HepG2 (cell line): ENCODE data around the gene EXOSC6. TPM values are rescaled to one million over a fixed set of nuclear protein-coding genes. Genes with fewer than 3 reads are reported as not detected.
A peak's percentile ranks its signal among the peaks of the same experiment; 100 is the strongest.

Experiments used
- BRD4 ChIP-seq: sonication (generic); formaldehyde crosslinking; IDR thresholded peaks from 2 replicates; pipeline ENCODE4 v1.4.0; 2020; ENCODE audit warnings: missing genetic modification reagents
- CBX2 ChIP-seq, 2 experiments: fragments of 200-600 bp in 1 of 2; sonication (generic); formaldehyde crosslinking in 1 of 2; IDR thresholded peaks; 2 replicates each; pipeline versions ENCODE4 v1.7.0 to v1.8.1; 2018 to 2022; ENCODE audit warnings: low read depth in 2 of 2, low read length in 1 of 2, mild to moderate bottlenecking in 1 of 2, missing genetic modification reagents in 1 of 2
- CERS6 ChIP-seq: sonication (generic); formaldehyde crosslinking; IDR thresholded peaks from 2 replicates; pipeline ENCODE4 v1.5.0; 2020; ENCODE audit warnings: missing genetic modification reagents
- CREB1 ChIP-seq, 2 experiments: fragments of 450-650 bp in 1 of 2; IDR thresholded peaks; 2 replicates each; pipeline ENCODE4 v1.6.1; 2016 to 2017; ENCODE audit warnings: control low read depth in 1 of 2, mild to moderate bottlenecking in 1 of 2, missing compliant biosample characterization in 1 of 2, missing genetic modification characterization in 1 of 2
- E2F5 ChIP-seq: sonication (generic); formaldehyde crosslinking; conservative IDR thresholded peaks from 2 replicates; pipeline ENCODE4 v1.4.0; 2020; ENCODE audit warnings: missing genetic modification reagents
- HHEX ChIP-seq: IDR thresholded peaks from 2 replicates; pipeline ENCODE4 v1.6.1; 2016; ENCODE audit warnings: control low read depth
- HOXD1 ChIP-seq: sonication (generic); formaldehyde crosslinking; IDR thresholded peaks from 2 replicates; pipeline ENCODE4 v1.5.0; 2020; ENCODE audit warnings: missing genetic modification reagents
- KDM5B ChIP-seq: sonication (generic); formaldehyde crosslinking; IDR thresholded peaks from 2 replicates; pipeline ENCODE4 v1.4.0; 2020; ENCODE audit warnings: missing genetic modification reagents, mild to moderate bottlenecking, borderline replicate concordance
- MIER2 ChIP-seq: IDR thresholded peaks from 2 replicates; pipeline ENCODE4 v1.6.1; 2016; ENCODE audit warnings: missing biosample characterization, missing genetic modification reagents
- NFKBIZ ChIP-seq: IDR thresholded peaks from 2 replicates; pipeline ENCODE4 v1.6.1; 2018; ENCODE audit warnings: missing genetic modification reagents, missing compliant biosample characterization
- PRDM10 ChIP-seq: sonication (generic); formaldehyde crosslinking; IDR thresholded peaks from 2 replicates; pipeline ENCODE4 v1.4.0; 2020; ENCODE audit warnings: low read depth, missing genetic modification reagents
- TARDBP ChIP-seq: sonication (generic); formaldehyde crosslinking; IDR thresholded peaks from 2 replicates; pipeline ENCODE4 v1.8.0; 2022; ENCODE audit warnings: mild to moderate bottlenecking, missing genetic modification reagents
- ZBTB2 ChIP-seq: sonication (generic); formaldehyde crosslinking; IDR thresholded peaks from 2 replicates; pipeline ENCODE4 v1.8.0; 2022; ENCODE audit warnings: low read depth, missing genetic modification reagents
- ZMYM4 ChIP-seq: sonication (generic); formaldehyde crosslinking; IDR thresholded peaks from 2 replicates; pipeline ENCODE4 v1.8.1; 2023; ENCODE audit warnings: mild to moderate bottlenecking, missing genetic modification reagents
- ZNF44 ChIP-seq: sonication (generic); formaldehyde crosslinking; IDR thresholded peaks from 2 replicates; pipeline ENCODE4 v1.5.1; 2020; ENCODE audit warnings: mild to moderate bottlenecking, missing genetic modification reagents
- ZNF451 ChIP-seq: sonication (generic); formaldehyde crosslinking; IDR thresholded peaks from 2 replicates; pipeline ENCODE4 v1.5.0; 2020; ENCODE audit warnings: mild to moderate bottlenecking, missing genetic modification reagents
- ZNF841 ChIP-seq: sonication (generic); formaldehyde crosslinking; IDR thresholded peaks from 2 replicates; pipeline ENCODE4 v1.8.1; 2023; ENCODE audit warnings: missing genetic modification reagents, borderline replicate concordance
- polyA plus RNA-seq, 8 experiments: library from polyadenylated mRNA; depleted of rRNA in 3 of 8; stranded (reverse) in 7 of 8; unstranded in 1 of 8; fragments of >200 nt; fragmentation: Illumina TruSeq in 4 of 8; extraction: Trizol in 4 of 8; gene quantifications; 2 replicates each; pipeline versions ENCODE4 v1.2.1 to v1.2.3, GENCODE V29; 2011 to 2016; ENCODE audit warnings: low read depth in 4 of 8, missing spikeins in 1 of 8, mixed read lengths in 1 of 8; ENCODE audit not compliant: insufficient read depth in 1 of 8
- total RNA-seq, 5 experiments: library from RNA; depleted of rRNA; stranded (reverse); fragments of >200 nt; fragmentation: Illumina TruSeq; extraction: Trizol; gene quantifications; 2 replicates each; pipeline ENCODE4 v1.2.3, GENCODE V29; 2016; ENCODE audit warnings: low read depth in 1 of 5
- TF ChIP-seq, protein P1 (sequence below): sonication (generic); formaldehyde crosslinking; IDR thresholded peaks from 2 replicates; pipeline ENCODE4 v1.9.0; 2021; ENCODE audit warnings: missing genetic modification reagents, borderline replicate concordance

The EXOSC6 gene
- total and polyA plus RNA-seq, 2 of the 13 experiments (the other 11 are each of a cell fraction or from before 2014, with no cell fraction given), result 13.1 to 39.9 TPM

- TF ChIP-seq ZBTB2 (CRISPR knock-in tag) (no peak; the same call in 1 of the 2 replicates), CBX2 (IDR thresholded peaks at IDR 0.05; ENCODE audit: low read depth, low read length) (no peak), CBX2 (CRISPR knock-in tag; IDR thresholded peaks at IDR 0.05; ENCODE audit: low read depth) (no peak), PRDM10 (CRISPR knock-in tag) (no peak; the same call in none of the 2 replicates), CERS6 (CRISPR knock-in tag) (peak; percentile 78; the same call in 1 of the 2 replicates), MIER2 (peak; percentile 23; the same call in 1 of the 2 replicates), TARDBP (CRISPR knock-in tag) (peak; percentile 74; the same call in 1 of the 2 replicates), ZNF451 (CRISPR knock-in tag) (peak; percentile 88; the same call in 1 of the 2 replicates), E2F5 (CRISPR knock-in tag) (peak; percentile 86), ZMYM4 (peak; percentile 77), HHEX (CRISPR knock-in tag) (no peak), KDM5B (CRISPR knock-in tag) (peak; percentile 70; the same call in 1 of the 2 replicates), NFKBIZ (no peak), ZNF841 (CRISPR knock-in tag) (no peak), CREB1 (IDR thresholded peaks at IDR 0.05) (peak; percentile 92), CREB1 (CRISPR knock-in tag; IDR thresholded peaks at IDR 0.05) (peak; percentile 90), ZNF44 (CRISPR knock-in tag) (no peak), BRD4 (CRISPR knock-in tag) (peak; percentile 95), HOXD1 (CRISPR knock-in tag) (peak; percentile 84; the same call in 1 of the 2 replicates)
- TF ChIP-seq, protein P1, sequence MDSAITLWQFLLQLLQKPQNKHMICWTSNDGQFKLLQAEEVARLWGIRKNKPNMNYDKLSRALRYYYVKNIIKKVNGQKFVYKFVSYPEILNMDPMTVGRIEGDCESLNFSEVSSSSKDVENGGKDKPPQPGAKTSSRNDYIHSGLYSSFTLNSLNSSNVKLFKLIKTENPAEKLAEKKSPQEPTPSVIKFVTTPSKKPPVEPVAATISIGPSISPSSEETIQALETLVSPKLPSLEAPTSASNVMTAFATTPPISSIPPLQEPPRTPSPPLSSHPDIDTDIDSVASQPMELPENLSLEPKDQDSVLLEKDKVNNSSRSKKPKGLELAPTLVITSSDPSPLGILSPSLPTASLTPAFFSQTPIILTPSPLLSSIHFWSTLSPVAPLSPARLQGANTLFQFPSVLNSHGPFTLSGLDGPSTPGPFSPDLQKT, result no peak; the same call in 1 of the 2 replicates
These were observed 37.7 kb upstream of the EXOSC6 start, which contains the start of gene AARS1 (continued) for GRCh38 chr16:70289229-70290094.
